ENCODE results near the gene LOC101059915.

Gene LOC101059915

DNA sequence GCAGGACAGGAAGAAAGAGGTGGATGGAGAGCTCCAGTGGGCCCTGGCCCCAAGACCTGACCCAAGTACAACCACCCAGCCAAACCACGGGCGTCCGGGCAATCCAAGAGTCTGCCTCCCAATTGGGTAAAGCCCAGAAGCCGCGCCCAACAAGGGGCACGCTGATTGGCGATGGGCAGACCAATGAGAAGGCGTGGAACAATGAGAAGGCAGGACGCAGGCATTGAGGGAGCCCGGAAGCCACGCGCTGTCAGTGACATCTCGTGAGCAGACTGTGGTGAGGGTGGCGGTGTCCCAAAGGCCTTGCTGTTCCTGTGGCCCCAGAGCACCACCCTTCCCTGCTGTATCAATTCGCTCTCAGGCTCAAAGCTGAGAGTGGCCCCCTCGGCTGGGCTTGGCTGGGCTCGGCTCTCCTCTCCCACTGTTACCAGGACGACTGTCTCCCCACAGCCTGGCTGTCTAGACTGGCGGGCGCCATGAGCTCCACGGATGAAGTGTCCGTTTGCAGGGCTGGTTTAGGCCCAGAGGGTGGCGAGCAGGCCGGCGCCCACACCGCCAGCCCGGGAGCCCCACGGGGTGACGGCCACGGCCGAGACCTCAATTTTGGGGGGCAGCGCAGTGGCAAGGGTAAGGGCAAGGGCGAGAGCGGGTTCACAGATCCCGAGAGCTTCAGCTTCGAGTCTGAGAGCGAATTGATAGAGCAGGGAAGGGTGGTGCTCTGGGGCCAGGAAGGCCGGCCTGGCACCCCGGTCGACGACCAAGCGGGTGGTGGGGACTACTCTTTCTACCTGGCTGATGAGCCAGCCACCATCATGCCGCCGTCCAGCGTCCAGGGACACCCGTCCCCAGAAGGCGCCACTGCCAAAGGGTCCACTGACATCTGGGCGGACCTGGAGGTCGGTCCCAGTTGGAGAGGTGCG lies at the start of gene LOC101059915:
LOC101059915 (plus strand) TSS at position 219 of the 920 bp plus-strand sequence.
- Histone ChIP-seq H3K4me3 (ENCODE audit: insufficient read depth, low read depth, low read length) (no peak within 1 kb of the TSS), H3K27me3 (ENCODE audit: control insufficient read depth, insufficient read depth, low read length, poor library complexity, severe bottlenecking) (no peaks in the 10 kb centered on the region), H3K27ac (ENCODE audit: insufficient read depth, low read depth, low read length, poor library complexity, severe bottlenecking) (no peak within 1 kb of the TSS), H3K36me3 (ENCODE audit: control insufficient read depth, insufficient read depth, low read length) (no peaks in the 10 kb centered on the region), H3K9me3 (ENCODE audit: control insufficient read depth, low read length) (no peaks in the 10 kb centered on the region), H3K4me1 (ENCODE audit: control insufficient read depth, insufficient read depth, low read length) (no peaks in the 10 kb centered on the region)
- 96% methylated on average over 50 of the region's 50 CpGs for WGBS, 2 experiments

DNA sequence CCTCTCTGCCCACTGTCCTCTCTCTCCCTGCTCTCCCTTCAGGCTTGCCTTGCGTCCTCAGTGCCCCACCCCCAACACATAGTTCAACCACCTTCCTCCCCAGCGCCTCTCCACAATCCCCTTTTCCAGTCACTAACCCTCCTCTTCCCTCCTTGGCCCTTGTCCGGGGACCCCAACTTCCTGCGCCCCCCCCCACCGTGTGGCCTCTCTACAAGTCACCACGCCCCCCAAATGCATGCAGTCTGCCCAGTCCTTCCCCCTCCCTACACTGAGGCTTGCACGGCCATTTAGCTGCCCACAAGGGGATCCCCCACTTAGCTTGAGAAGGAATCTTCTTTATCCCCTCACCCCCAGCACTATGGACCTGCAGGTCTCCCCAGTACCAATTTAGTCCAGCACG lies 49.6 kb upstream of the LOC101059915 start:
- no peaks in the 10 kb centered on the region for H3K36me3 ChIP-seq (ENCODE audit: control insufficient read depth, insufficient read depth, low read length)

DNA sequence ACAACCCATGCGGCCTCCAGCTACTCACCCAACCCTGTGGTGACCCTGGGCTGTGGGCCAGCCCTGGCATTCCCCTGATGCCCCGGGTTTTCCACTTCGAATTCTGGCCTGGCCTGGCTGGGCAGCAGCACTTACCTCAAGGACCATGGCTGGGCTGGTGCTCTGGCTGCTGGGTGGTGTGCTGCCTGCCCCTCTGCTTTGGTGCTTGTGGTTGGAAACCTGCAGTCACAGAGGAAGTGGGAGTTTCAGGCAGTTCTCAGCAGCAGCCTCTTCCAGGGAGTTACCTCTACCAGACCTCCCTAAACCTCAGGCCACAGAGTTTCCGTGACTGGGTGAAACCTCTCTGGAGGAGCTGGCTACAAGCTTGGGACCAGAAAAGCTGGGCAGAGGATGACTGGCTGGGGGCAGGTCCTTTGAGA lies 49.0 kb upstream of the LOC101059915 start, which contains the start of gene CXCR3:
CXCR3 (minus strand) TSS at position 209 of the 419 bp plus-strand sequence; CDS start at position 147, 62 bp downstream.
- no peaks in the 10 kb centered on the region for H3K4me1 ChIP-seq (ENCODE audit: control insufficient read depth, insufficient read depth, low read length)
- H3K9me3 ChIP-seq (ENCODE audit: control insufficient read depth, low read length), result no peaks in the 10 kb centered on the region
- H3K36me3 ChIP-seq (ENCODE audit: control insufficient read depth, insufficient read depth, low read length), result no peaks in the 10 kb centered on the region
- no peak within 1 kb of the TSS for H3K27ac ChIP-seq (ENCODE audit: insufficient read depth, low read depth, low read length, poor library complexity, severe bottlenecking)
- H3K27me3 ChIP-seq (ENCODE audit: control insufficient read depth, insufficient read depth, low read length, poor library complexity, severe bottlenecking), result no peaks in the 10 kb centered on the region
- no peak within 1 kb of the TSS for H3K4me3 ChIP-seq (ENCODE audit: insufficient read depth, low read depth, low read length)
- 90 to 96% methylated on average over 4 of the region's 4 CpGs for WGBS, 2 experiments

More for the DNA sequence above, 49.6 kb upstream of the LOC101059915 start:
- Histone ChIP-seq H3K27me3 (ENCODE audit: control insufficient read depth, insufficient read depth, low read length, poor library complexity, severe bottlenecking) (no peaks in the 10 kb centered on the region), H3K4me3 (ENCODE audit: insufficient read depth, low read depth, low read length) (no peak overlapping the region), H3K27ac (ENCODE audit: insufficient read depth, low read depth, low read length, poor library complexity, severe bottlenecking) (no peak overlapping the region), H3K4me1 (ENCODE audit: control insufficient read depth, insufficient read depth, low read length) (no peaks in the 10 kb centered on the region), H3K9me3 (ENCODE audit: control insufficient read depth, low read length) (no peaks in the 10 kb centered on the region)
- WGBS, 2 experiments, result 81 to 90% methylated on average over 6 to 8 of the region's 8 CpGs

DNA sequence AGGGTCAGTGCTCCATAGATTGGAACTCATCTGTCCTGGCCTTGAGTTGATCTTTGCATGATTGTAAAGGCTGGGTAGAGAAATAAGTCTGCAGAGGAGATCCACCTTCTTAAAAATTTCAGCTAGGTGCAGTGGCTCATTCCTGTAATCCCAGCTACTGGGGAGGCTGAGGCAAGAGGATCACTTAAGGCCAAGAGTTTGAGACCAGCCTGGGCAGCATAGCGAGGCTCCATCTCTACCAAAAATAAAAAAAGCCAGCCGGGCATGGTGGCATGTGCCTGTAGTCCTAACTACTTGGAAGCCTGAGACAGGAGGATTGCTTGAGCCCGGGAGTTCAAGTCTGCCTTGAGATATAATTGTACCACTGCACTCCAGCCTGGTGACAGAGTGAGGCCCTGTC lies 48.6 kb upstream of the LOC101059915 start:
- Histone ChIP-seq H3K36me3 (ENCODE audit: control insufficient read depth, insufficient read depth, low read length) (no peaks in the 10 kb centered on the region), H3K9me3 (ENCODE audit: control insufficient read depth, low read length) (no peaks in the 10 kb centered on the region), H3K4me1 (ENCODE audit: control insufficient read depth, insufficient read depth, low read length) (no peaks in the 10 kb centered on the region), H3K27me3 (ENCODE audit: control insufficient read depth, insufficient read depth, low read length, poor library complexity, severe bottlenecking) (no peaks in the 10 kb centered on the region), H3K4me3 (ENCODE audit: insufficient read depth, low read depth, low read length) (no peak overlapping the region), H3K27ac (ENCODE audit: insufficient read depth, low read depth, low read length, poor library complexity, severe bottlenecking) (no peak overlapping the region)
- 88 to 92% methylated on average over 3 of the region's 3 CpGs for WGBS, 2 experiments

DNA sequence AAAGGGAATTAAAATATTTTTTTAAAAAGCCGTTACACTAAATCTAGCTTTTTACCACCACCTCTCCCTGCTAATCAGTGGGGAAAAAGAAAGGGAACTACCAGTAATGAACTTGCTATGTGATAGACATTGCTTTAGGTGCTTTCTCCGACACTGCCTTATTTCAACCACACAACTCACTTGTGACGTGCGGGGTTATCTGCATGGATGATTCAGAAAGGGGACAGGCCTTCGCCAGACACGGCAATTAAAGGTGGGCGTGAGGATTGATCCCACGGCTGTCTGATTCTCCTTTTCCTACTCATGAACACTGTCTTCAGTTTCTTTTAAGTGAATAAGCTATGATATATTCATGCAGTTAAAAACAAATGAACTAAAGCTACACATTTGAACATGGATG lies 48.2 kb upstream of the LOC101059915 start:
- H3K27ac ChIP-seq (ENCODE audit: insufficient read depth, low read depth, low read length, poor library complexity, severe bottlenecking), result no peak overlapping the region
- no peak overlapping the region for H3K4me3 ChIP-seq (ENCODE audit: insufficient read depth, low read depth, low read length)
- H3K27me3 ChIP-seq (ENCODE audit: control insufficient read depth, insufficient read depth, low read length, poor library complexity, severe bottlenecking), result no peaks in the 10 kb centered on the region
- H3K36me3 ChIP-seq (ENCODE audit: control insufficient read depth, insufficient read depth, low read length), result no peaks in the 10 kb centered on the region
- WGBS, 2 experiments, result 95 to 100% methylated on average over 2 to 8 of the region's 8 CpGs
- H3K9me3 ChIP-seq (ENCODE audit: control insufficient read depth, low read length), result no peaks in the 10 kb centered on the region
- H3K4me1 ChIP-seq (ENCODE audit: control insufficient read depth, insufficient read depth, low read length), result no peaks in the 10 kb centered on the region

DNA sequence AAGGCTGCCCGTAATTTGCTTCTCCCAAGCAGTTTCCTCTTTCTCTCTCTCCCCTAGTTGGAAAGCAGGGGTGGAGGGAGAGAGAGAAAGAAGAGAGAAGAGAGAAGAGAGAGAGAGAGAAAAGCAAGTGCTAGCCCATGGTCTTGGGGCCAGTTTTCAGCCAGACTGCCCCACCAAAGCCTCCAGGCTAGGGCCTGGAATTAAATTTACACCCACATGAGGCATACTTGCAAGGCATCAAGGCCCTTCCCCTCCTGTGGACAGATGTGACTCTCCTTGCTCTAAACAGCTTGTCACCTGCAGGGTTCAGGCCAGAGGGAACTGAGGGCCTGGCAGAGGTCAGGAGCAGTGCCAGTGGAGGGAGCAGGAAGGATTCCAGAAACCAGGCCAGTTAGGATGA lies 47.4 kb upstream of the LOC101059915 start:
- Histone ChIP-seq H3K4me1 (ENCODE audit: control insufficient read depth, insufficient read depth, low read length) (no peaks in the 10 kb centered on the region), H3K4me3 (ENCODE audit: insufficient read depth, low read depth, low read length) (no peak overlapping the region), H3K9me3 (ENCODE audit: control insufficient read depth, low read length) (no peaks in the 10 kb centered on the region), H3K27ac (ENCODE audit: insufficient read depth, low read depth, low read length, poor library complexity, severe bottlenecking) (no peak overlapping the region), H3K27me3 (ENCODE audit: control insufficient read depth, insufficient read depth, low read length, poor library complexity, severe bottlenecking) (no peaks in the 10 kb centered on the region), H3K36me3 (ENCODE audit: control insufficient read depth, insufficient read depth, low read length) (no peaks in the 10 kb centered on the region)
- no CpG with 5 or more reads among the region's 1 CpG for WGBS, 2 experiments

DNA sequence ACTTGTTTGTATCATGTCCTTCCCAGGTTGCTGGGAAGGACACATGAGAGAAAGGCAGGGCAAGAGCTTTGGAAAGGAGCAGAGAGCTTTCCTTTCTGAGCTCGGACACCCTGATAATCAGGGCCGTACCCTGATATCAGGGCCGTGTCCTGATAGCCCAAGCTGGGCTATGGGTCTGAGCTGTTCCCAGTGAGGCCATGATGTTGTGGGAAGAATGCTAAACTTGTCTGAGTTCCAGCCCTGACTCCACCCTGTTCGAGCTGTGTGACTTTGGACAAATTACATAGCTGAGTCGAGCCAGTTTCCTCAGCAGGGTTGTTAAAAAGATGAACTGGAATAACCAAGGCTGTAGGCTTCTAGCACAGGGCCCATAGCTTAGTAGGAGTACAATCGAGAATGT lies 45.7 kb upstream of the LOC101059915 start:
- Histone ChIP-seq H3K9me3 (ENCODE audit: control insufficient read depth, low read length) (no peaks in the 10 kb centered on the region), H3K27ac (ENCODE audit: insufficient read depth, low read depth, low read length, poor library complexity, severe bottlenecking) (no peak overlapping the region), H3K4me3 (ENCODE audit: insufficient read depth, low read depth, low read length) (no peak overlapping the region), H3K4me1 (ENCODE audit: control insufficient read depth, insufficient read depth, low read length) (no peaks in the 10 kb centered on the region), H3K36me3 (ENCODE audit: control insufficient read depth, insufficient read depth, low read length) (no peaks in the 10 kb centered on the region), H3K27me3 (ENCODE audit: control insufficient read depth, insufficient read depth, low read length, poor library complexity, severe bottlenecking) (no peaks in the 10 kb centered on the region)
- WGBS, 2 experiments, result 92 to 94% methylated on average over 6 of the region's 6 CpGs

DNA sequence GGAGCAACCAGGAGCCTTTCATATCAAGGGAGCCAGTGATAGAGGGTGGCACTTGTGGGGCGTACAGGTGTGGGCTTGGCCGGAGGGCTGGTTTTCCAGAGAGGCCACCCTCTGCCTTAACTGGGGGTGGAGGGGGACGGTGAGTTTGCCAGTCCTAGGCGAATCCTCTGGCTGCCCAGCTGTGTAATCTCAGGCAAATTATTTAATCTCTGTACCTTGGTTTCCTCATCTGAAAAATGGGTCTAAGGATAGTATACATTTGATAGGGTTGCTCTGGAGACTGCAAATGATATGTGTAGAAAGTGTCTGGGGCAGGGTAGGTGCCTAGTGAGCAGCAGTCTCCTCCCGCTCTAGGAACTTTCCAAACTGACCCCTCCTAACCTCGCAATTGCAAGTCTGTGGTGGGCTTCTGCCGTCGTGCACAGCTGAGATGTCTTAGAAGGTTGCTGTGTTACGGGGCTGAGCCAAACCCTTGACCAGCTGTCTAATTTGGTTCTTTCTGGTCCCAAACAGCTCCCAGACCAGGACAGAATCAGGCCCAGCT lies 45.2 kb upstream of the LOC101059915 start:
- 94 to 95% methylated on average over 9 of the region's 9 CpGs for WGBS, 2 experiments
- Histone ChIP-seq H3K36me3 (ENCODE audit: control insufficient read depth, insufficient read depth, low read length) (no peaks in the 10 kb centered on the region), H3K27me3 (ENCODE audit: control insufficient read depth, insufficient read depth, low read length, poor library complexity, severe bottlenecking) (no peaks in the 10 kb centered on the region), H3K4me1 (ENCODE audit: control insufficient read depth, insufficient read depth, low read length) (no peaks in the 10 kb centered on the region), H3K27ac (ENCODE audit: insufficient read depth, low read depth, low read length, poor library complexity, severe bottlenecking) (no peak overlapping the region), H3K4me3 (ENCODE audit: insufficient read depth, low read depth, low read length) (no peak overlapping the region), H3K9me3 (ENCODE audit: control insufficient read depth, low read length) (no peaks in the 10 kb centered on the region)

DNA sequence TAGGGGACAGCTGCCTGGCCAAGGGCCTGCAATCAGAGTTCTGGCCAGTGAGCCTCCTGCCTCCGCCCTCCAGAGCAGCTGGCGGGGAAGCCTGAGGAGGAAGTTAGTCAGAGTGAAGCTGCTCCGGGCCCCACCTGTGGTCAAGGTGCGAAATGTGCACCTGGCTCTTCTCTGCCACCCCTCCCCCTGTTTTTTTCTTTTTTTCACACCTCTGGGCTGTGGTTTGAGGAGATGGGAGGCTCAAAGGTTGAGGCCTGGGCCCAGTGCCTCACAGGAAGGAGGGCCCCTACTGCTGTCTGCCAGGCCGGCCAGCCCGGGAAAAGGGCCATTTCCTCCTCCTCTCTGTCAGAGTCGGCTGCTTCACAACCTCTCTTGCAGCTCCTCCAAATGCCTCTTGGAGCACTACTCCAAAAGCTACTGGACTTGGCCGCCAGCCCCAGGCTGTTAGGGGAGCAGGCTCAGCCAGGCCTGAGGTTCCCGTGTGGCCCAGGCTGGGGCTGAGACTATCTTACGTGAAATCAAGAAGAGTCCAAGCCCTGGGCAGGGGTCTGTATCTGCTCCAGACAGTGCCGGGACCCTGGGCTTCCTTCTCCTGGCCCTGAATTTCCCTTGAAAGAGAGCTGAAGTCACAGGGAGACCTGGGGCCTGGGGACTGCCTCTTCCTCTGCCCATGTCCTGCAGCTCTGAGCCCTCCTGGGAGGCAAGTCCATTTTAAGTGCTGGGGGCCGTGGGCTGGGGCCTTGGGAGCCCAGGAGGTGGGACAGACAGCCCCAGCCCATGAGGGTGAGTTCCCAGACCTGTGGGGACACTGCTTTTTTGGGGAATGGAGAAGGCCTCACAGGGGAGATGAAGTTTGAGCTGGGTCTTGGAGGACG lies 44.5 kb upstream of the LOC101059915 start:
- H3K4me3 ChIP-seq (ENCODE audit: insufficient read depth, low read depth, low read length), result no peak overlapping the region
- no peaks in the 10 kb centered on the region for H3K36me3 ChIP-seq (ENCODE audit: control insufficient read depth, insufficient read depth, low read length)
- no peaks in the 10 kb centered on the region for H3K4me1 ChIP-seq (ENCODE audit: control insufficient read depth, insufficient read depth, low read length)
- H3K9me3 ChIP-seq (ENCODE audit: control insufficient read depth, low read length), result no peaks in the 10 kb centered on the region
- H3K27ac ChIP-seq (ENCODE audit: insufficient read depth, low read depth, low read length, poor library complexity, severe bottlenecking), result no peak overlapping the region
- WGBS, 2 experiments, result 65 to 71% methylated on average over 11 to 13 of the region's 13 CpGs
- H3K27me3 ChIP-seq (ENCODE audit: control insufficient read depth, insufficient read depth, low read length, poor library complexity, severe bottlenecking), result no peaks in the 10 kb centered on the region

DNA sequence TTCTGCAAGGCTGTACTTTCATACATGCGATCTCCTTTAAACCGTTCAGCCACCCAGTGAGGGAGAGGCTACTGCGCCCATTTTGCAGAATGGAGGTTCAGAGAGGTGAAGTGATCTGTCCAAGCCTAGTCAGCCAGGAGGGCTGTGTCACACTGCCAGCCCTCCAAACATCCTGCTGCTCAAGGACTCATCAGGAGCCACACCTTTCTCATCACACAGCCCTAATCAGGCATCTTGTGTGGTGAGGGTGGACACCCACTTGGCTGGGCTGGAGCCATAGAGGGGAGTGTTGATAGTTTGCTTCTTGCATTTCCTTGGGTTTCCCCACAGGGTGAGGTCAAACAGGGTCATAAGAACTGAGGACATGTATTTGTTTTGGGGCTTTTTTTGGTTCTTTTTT lies 43.6 kb upstream of the LOC101059915 start:
- WGBS, 2 experiments, result 96 to 100% methylated on average over 3 of the region's 3 CpGs
- no peak overlapping the region for H3K27ac ChIP-seq (ENCODE audit: insufficient read depth, low read depth, low read length, poor library complexity, severe bottlenecking)
- no peaks in the 10 kb centered on the region for H3K4me1 ChIP-seq (ENCODE audit: control insufficient read depth, insufficient read depth, low read length)
- no peak overlapping the region for H3K4me3 ChIP-seq (ENCODE audit: insufficient read depth, low read depth, low read length)
- H3K27me3 ChIP-seq (ENCODE audit: control insufficient read depth, insufficient read depth, low read length, poor library complexity, severe bottlenecking), result no peaks in the 10 kb centered on the region
- no peaks in the 10 kb centered on the region for H3K36me3 ChIP-seq (ENCODE audit: control insufficient read depth, insufficient read depth, low read length)
- H3K9me3 ChIP-seq (ENCODE audit: control insufficient read depth, low read length), result no peaks in the 10 kb centered on the region

Data from ectodermal cell (in vitro differentiated cells).